Measurements from ENCODE around the gene LIPT2. TPM values are rescaled to one million over a fixed set of nuclear protein-coding genes. Genes with fewer than 3 reads are reported as not detected.

LIPT2 gene
- total RNA-seq, 1 donor from 2014 or later: 3.0 TPM

GRCh38 chr11:74504100-74504691 is 10.7 kb upstream of the LIPT2 start:
- DNase-seq (ENCODE audit: low read depth, low spot score): no peak

- no peak for DNase-seq (ENCODE audit: low read depth, low spot score)
Measured at GRCh38 chr11:74494916-74495315, 1.4 kb upstream of the LIPT2 start.

- DNase-seq (ENCODE audit: low read depth, low spot score): no peak
Measured at GRCh38 chr11:74493791-74494630, 487 bp upstream of the LIPT2 start.

GRCh38 chr11:74492084-74492483 is 1.4 kb downstream of the LIPT2 start:
- DNase-seq (ENCODE audit: low read depth, low spot score): no peak

GRCh38 chr11:74490941-74491340 is 2.6 kb downstream of the LIPT2 start:
- DNase-seq (ENCODE audit: low read depth, low spot score): no peak

GRCh38 chr11:74487875-74488274 is 5.6 kb downstream of the LIPT2 start:
- no peak for DNase-seq (ENCODE audit: low read depth, low spot score)

- no peak for DNase-seq (ENCODE audit: low read depth, low spot score)
Measured at GRCh38 chr11:74485868-74486267, 7.7 kb downstream of the LIPT2 start.

GRCh38 chr11:74480688-74481417 is 12.7 kb downstream of the LIPT2 start:
- no peak for DNase-seq (ENCODE audit: low read depth, low spot score)

GRCh38 chr11:74479732-74480123 is 13.8 kb downstream of the LIPT2 start:
- DNase-seq (ENCODE audit: low read depth, low spot score): no peak

GRCh38 chr11:74478877-74479731 is 14.4 kb downstream of the LIPT2 start:
- DNase-seq (ENCODE audit: low read depth, low spot score): no peak

- DNase-seq (ENCODE audit: low read depth, low spot score): no peak
Measured at GRCh38 chr11:74476536-74476935, 17.0 kb downstream of the LIPT2 start.

GRCh38 chr11:74474316-74474715 is 19.2 kb downstream of the LIPT2 start:
- DNase-seq (ENCODE audit: low read depth, low spot score): no peak

- DNase-seq (ENCODE audit: low read depth, low spot score): no peak
Measured at GRCh38 chr11:74473382-74474173, 19.9 kb downstream of the LIPT2 start.

- no peak for DNase-seq (ENCODE audit: low read depth, low spot score)
Measured at GRCh38 chr11:74471668-74472429, 21.7 kb downstream of the LIPT2 start.

- no peak for DNase-seq (ENCODE audit: low read depth, low spot score)
Measured at GRCh38 chr11:74471037-74471436, 22.5 kb downstream of the LIPT2 start.

GRCh38 chr11:74470526-74470925 is 23.0 kb downstream of the LIPT2 start:
- DNase-seq (ENCODE audit: low read depth, low spot score): no peak

- DNase-seq (ENCODE audit: low read depth, low spot score): no peak
Measured at GRCh38 chr11:74468936-74469335, 24.6 kb downstream of the LIPT2 start.

GRCh38 chr11:74468521-74468920 is 25.0 kb downstream of the LIPT2 start:
- DNase-seq (ENCODE audit: low read depth, low spot score): no peak

GRCh38 chr11:74468058-74468457 is 25.5 kb downstream of the LIPT2 start:
- DNase-seq (ENCODE audit: low read depth, low spot score): no peak
